Measurements from ENCODE around the gene RPGRIP1. TPM values are rescaled to one million over a fixed set of nuclear protein-coding genes. Genes with fewer than 3 reads are reported as not detected.
A peak's percentile ranks its signal among the peaks of the same experiment; 100 is the strongest.

The RPGRIP1 gene
- total RNA-seq, 1 donor from 2014 or later: 0.47 TPM

DNA sequence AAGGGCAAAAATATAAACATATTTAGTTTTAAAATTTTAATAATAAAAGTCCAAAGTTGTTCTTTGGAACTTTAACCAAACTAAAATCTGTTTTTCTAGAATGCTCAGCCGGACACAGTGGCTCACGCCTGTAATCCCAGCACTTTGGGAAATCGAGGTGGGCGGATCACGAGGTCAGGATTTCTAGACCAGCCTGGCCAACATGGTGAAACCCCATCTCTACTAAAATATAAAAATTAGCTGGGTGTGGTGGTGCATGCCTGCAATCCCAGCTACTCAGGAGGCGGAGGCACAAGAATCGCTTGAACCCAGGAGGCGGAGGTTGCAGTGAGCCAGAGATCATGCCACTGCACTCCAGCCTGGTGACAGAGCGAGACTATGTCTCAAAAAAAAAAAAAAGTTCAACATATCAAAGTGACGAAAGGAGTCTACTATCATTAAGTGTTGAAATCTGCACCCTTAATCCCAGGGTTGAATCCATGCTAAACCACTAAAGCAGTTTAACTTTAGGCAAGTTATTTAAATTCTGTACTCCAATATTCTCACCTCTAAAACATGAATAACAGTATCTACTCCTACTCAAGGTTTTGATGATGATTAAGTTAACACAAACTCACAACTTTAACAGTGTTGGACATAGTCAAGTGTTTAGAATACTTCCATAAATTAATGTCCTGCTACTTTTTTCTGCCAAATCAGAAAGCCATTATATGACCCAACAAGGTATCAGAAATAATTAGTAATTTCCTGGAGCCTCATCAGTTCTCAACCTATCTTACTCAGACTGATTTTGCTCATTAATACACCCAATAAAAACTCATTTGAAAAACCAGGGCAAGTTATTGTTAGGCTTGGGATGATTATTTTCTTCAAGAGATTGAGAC, 21.6 kb upstream of the RPGRIP1 start:
- Histone ChIP-seq H3K4me3 (peak overlapping the region; percentile 0), H3K27me3 (no peaks in the 10 kb centered on the region), H3K79me2 (ENCODE audit: low read depth) (peaks cover 100% of the 10 kb centered on the region), H4K20me1 (ENCODE audit: low read depth) (peaks cover 100% of the 10 kb centered on the region), H3K36me3 (peaks cover 29% of the 10 kb centered on the region), H3K4me1 (peaks cover 50% of the 10 kb centered on the region), H2AFZ (replicated peaks) (no peak overlapping the region), H3F3A (ENCODE audit: low read depth) (peaks cover 75% of the 10 kb centered on the region), H3K9me3 (ENCODE audit: low read depth) (no peaks in the 10 kb centered on the region), H3K9ac (no peak overlapping the region), H3K4me2 (peak overlapping the region; percentile 50), H3K27ac (peak overlapping the region; percentile 14)
- no peak for TF ChIP-seq CTCF (IDR thresholded peaks at IDR 0.05)
- TF ChIP-seq EZH2phosphoT487 (IDR thresholded peaks at IDR 0.05): no peak
- TF ChIP-seq EZH2 (IDR thresholded peaks at IDR 0.05): no peak
- H3K9me3 Mint-ChIP-seq: no peaks in the 10 kb centered on the region
- peaks cover 4% of the 10 kb centered on the region for H3K27me3 Mint-ChIP-seq (ENCODE audit: insufficient read depth, low read depth)
- H3K4me3 Mint-ChIP-seq: no peak overlapping the region
- no peak for DNase-seq (ENCODE audit: low spot score)
- H3K36me3 Mint-ChIP-seq: peaks cover 52% of the 10 kb centered on the region
- H3K27ac Mint-ChIP-seq: no peak overlapping the region
- H3K4me1 Mint-ChIP-seq: peaks cover 34% of the 10 kb centered on the region

- H3K36me3 ChIP-seq: peaks cover 36% of the 10 kb centered on the region
- H3K27ac ChIP-seq: no peak overlapping the region
- H3K79me2 ChIP-seq (ENCODE audit: low read depth): peaks cover 100% of the 10 kb centered on the region
- TF ChIP-seq CTCF (IDR thresholded peaks at IDR 0.05): no peak
- TF ChIP-seq EZH2 (IDR thresholded peaks at IDR 0.05): no peak
- no peak for TF ChIP-seq EZH2phosphoT487 (IDR thresholded peaks at IDR 0.05)
- no peak for DNase-seq (ENCODE audit: low spot score)
- Mint-ChIP-seq H3K27ac (no peak overlapping the region), H3K4me1 (peaks cover 40% of the 10 kb centered on the region), H3K4me3 (no peak overlapping the region), H3K27me3 (ENCODE audit: insufficient read depth, low read depth) (peaks cover 4% of the 10 kb centered on the region), H3K9me3 (no peaks in the 10 kb centered on the region), H3K36me3 (peaks cover 55% of the 10 kb centered on the region)
- peaks cover 51% of the 10 kb centered on the region for H3K4me1 ChIP-seq
- no peak overlapping the region for H2AFZ ChIP-seq (replicated peaks)
- peaks cover 100% of the 10 kb centered on the region for H4K20me1 ChIP-seq (ENCODE audit: low read depth)
- H3K27me3 ChIP-seq: no peaks in the 10 kb centered on the region
- peak overlapping the region; percentile 50 for H3K4me2 ChIP-seq
- no peaks in the 10 kb centered on the region for H3K9me3 ChIP-seq (ENCODE audit: low read depth)
- H3K9ac ChIP-seq: no peak overlapping the region
- peaks cover 70% of the 10 kb centered on the region for H3F3A ChIP-seq (ENCODE audit: low read depth)
- H3K4me3 ChIP-seq: peak overlapping the region; percentile 0
Observed at GRCh38 chr14:21258889-21259787, 20.7 kb upstream of the RPGRIP1 start.

DNA sequence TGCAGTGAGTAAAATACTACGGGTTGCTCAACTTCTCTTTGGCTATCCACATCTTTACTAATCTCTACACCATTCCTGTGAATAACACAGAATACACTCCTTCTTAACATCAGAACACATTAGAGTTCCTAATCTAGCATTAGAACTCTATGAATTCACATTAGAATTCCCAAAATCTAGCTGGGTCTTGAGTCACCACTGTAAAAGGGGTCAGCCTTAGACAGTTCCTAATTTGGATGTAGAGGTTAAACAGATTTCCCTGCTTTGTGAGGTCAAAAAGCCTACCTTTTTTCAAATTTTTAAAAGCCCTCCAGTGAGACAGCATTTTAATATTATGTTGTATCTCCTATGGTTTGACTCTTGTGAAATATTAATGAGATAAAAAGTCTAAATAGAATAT, 18.1 kb upstream of the RPGRIP1 start:
- DNase-seq (ENCODE audit: low spot score): no peak
- Histone ChIP-seq H4K20me1 (ENCODE audit: low read depth) (peaks cover 100% of the 10 kb centered on the region), H3K4me1 (peaks cover 70% of the 10 kb centered on the region), H3K9me3 (ENCODE audit: low read depth) (no peaks in the 10 kb centered on the region), H3F3A (ENCODE audit: low read depth) (peaks cover 48% of the 10 kb centered on the region), H3K79me2 (ENCODE audit: low read depth) (peaks cover 100% of the 10 kb centered on the region), H3K36me3 (peaks cover 36% of the 10 kb centered on the region), H3K4me3 (no peak overlapping the region), H2AFZ (replicated peaks) (no peak overlapping the region), H3K27ac (peak overlapping the region; percentile 42), H3K4me2 (peak overlapping the region; percentile 100), H3K9ac (no peak overlapping the region), H3K27me3 (no peaks in the 10 kb centered on the region)
- no peak overlapping the region for H3K4me3 Mint-ChIP-seq
- H3K27ac Mint-ChIP-seq: no peak overlapping the region
- TF ChIP-seq CTCF (IDR thresholded peaks at IDR 0.05) (no peak), EZH2phosphoT487 (IDR thresholded peaks at IDR 0.05) (no peak), EZH2 (IDR thresholded peaks at IDR 0.05) (no peak)
- H3K9me3 Mint-ChIP-seq: no peaks in the 10 kb centered on the region
- H3K4me1 Mint-ChIP-seq: peaks cover 50% of the 10 kb centered on the region
- peaks cover 57% of the 10 kb centered on the region for H3K36me3 Mint-ChIP-seq
- peaks cover 4% of the 10 kb centered on the region for H3K27me3 Mint-ChIP-seq (ENCODE audit: insufficient read depth, low read depth)

All from neural progenitor cell (in vitro differentiated cells).